H1 (cell line): ENCODE measurements around the gene SMC6. TPM values are rescaled to one million over a fixed set of nuclear protein-coding genes. Genes with fewer than 3 reads are reported as not detected.

Source experiments
- CTCF ChIA-PET: fragments of 300-600 bp; sonication (Branson Sonifier 250); formaldehyde crosslinking; loops from one replicate; lab custom pipeline; 2021; ENCODE audit not compliant: partially characterized antibody; lab: Charles Lee
- POLR2A ChIA-PET: fragments of 300-600 bp; sonication (Branson Sonifier 250); formaldehyde crosslinking; loops from one replicate; lab custom pipeline; 2021; ENCODE audit warnings: inconsistent platforms; ENCODE audit not compliant: partially characterized antibody; lab: Charles Lee
- DNase-seq, 2 experiments: peaks; one replicate each; pipeline versions ENCODE4 v3.0.0 to v3.0.0-alpha.2; 2010 to 2022; ENCODE audit warnings: low spot score in 2 of 2, low read depth in 1 of 2, mixed read lengths in 1 of 2
- FAIRE-seq: peaks from 2 replicates; lab custom pipeline; 2011; peaks lifted over from hg19 to GRCh38; lab: Jason Lieb, UNC
- H2AFZ ChIP-seq: 2 replicates; pipeline ENCODE4 v1.8.1; 2012; ENCODE audit warnings: low read length, inconsistent platforms
- H2AK5ac ChIP-seq: 2 replicates; pipeline ENCODE4 v1.6.1; 2013; ENCODE audit warnings: low read depth, low read length
- H2BK120ac ChIP-seq: replicated peaks from 2 replicates; pipeline ENCODE3; 2013; ENCODE audit warnings: low read depth, low read length, inconsistent platforms
- H2BK12ac ChIP-seq: 2 replicates; pipeline ENCODE4 v1.6.1; 2013; ENCODE audit warnings: low read depth, low read length
- H2BK15ac ChIP-seq: 2 replicates; pipeline ENCODE4 v1.6.1; 2013; ENCODE audit warnings: low read length
- H2BK20ac ChIP-seq: 2 replicates; pipeline ENCODE4 v1.6.1; 2013; ENCODE audit warnings: low read length
- H2BK5ac ChIP-seq: 2 replicates; pipeline ENCODE4 v1.6.1; 2013; ENCODE audit warnings: low read depth, low read length
- H3K14ac ChIP-seq: 2 replicates; pipeline ENCODE4 v1.6.1; 2013; ENCODE audit warnings: inconsistent platforms; ENCODE audit not compliant: insufficient read length
- H3K18ac ChIP-seq: 2 replicates; pipeline ENCODE4 v1.6.1; 2013; ENCODE audit warnings: low read length; ENCODE audit errors: extremely low read depth
- H3K23ac ChIP-seq: 2 replicates; pipeline ENCODE4 v1.6.1; 2013; ENCODE audit warnings: inconsistent platforms; ENCODE audit not compliant: insufficient read length
- H3K23me2 ChIP-seq: 2 replicates; pipeline ENCODE4 v1.6.1; 2013; ENCODE audit warnings: low read depth, low read length
- H3K27ac ChIP-seq: 2 replicates; pipeline ENCODE4 v1.6.1; 2011; ENCODE audit warnings: low read depth, low read length, inconsistent platforms
- H3K27me3 ChIP-seq, 4 experiments: replicated peaks in 1 of 4; 1 replicate in 1 of 4; 2 replicates in 3 of 4; pipeline versions ENCODE4 v1.6.1 to v1.8.1; 2011 to 2013; ENCODE audit warnings: low read length in 3 of 4, mild to moderate bottlenecking in 3 of 4, inconsistent platforms in 2 of 4, mixed read lengths in 2 of 4, moderate library complexity in 1 of 4; ENCODE audit not compliant: control insufficient read depth in 3 of 4, insufficient read depth in 3 of 4; ENCODE audit errors: extremely low read depth in 1 of 4
- H3K36me3 ChIP-seq, 4 experiments: 2 replicates each; pipeline versions ENCODE4 v1.6.1 to v1.8.1; 2011 to 2013; ENCODE audit warnings: mild to moderate bottlenecking in 4 of 4, low read length in 3 of 4, moderate library complexity in 2 of 4, control low read depth in 1 of 4, inconsistent platforms in 1 of 4; ENCODE audit not compliant: insufficient read depth in 4 of 4, control insufficient read depth in 2 of 4
- H3K4ac ChIP-seq: replicated peaks from 2 replicates; pipeline ENCODE3; 2013; ENCODE audit warnings: low read length, low read depth, mixed read lengths, inconsistent platforms; ENCODE audit not compliant: insufficient read length
- H3K4me1 ChIP-seq, 4 experiments: replicated peaks in 1 of 4; 1 replicate in 1 of 4; 2 replicates in 3 of 4; pipeline versions ENCODE4 v1.6.1 to v1.8.1; 2011 to 2013; ENCODE audit warnings: low read length in 3 of 4, inconsistent platforms in 2 of 4, mixed read lengths in 1 of 4; ENCODE audit not compliant: insufficient read depth in 4 of 4, control insufficient read depth in 3 of 4
- H3K4me2 ChIP-seq, 2 experiments: 2 replicates each; pipeline versions ENCODE4 v1.6.1 to v1.8.1; 2011 to 2013; ENCODE audit warnings: low read depth in 2 of 2, low read length in 2 of 2, control low read depth in 1 of 2, inconsistent platforms in 1 of 2, mild to moderate bottlenecking in 1 of 2; ENCODE audit not compliant: insufficient read depth in 1 of 2
- H3K4me3 ChIP-seq, 4 experiments: fragments of 200-600, 300-600 bp in 1 of 4; sonication (generic), shearing (Covaris generic), sonication (Bioruptor Twin) in 1 of 4; 2 replicates each; pipeline versions ENCODE4 v1.5.1 to v1.8.1; 2011 to 2016; ENCODE audit warnings: low read length in 4 of 4, low read depth in 3 of 4, control low read depth in 2 of 4, inconsistent platforms in 2 of 4, mild to moderate bottlenecking in 2 of 4, mixed read lengths in 1 of 4, moderate library complexity in 1 of 4; ENCODE audit not compliant: insufficient read depth in 2 of 4; ENCODE audit errors: extremely low read depth in 1 of 4
- H3K56ac ChIP-seq: replicated peaks from 2 replicates; pipeline ENCODE3; 2013; ENCODE audit warnings: low read depth, mild to moderate bottlenecking, mixed read lengths, low read length, inconsistent platforms; ENCODE audit not compliant: insufficient read length
- H3K79me1 ChIP-seq: 2 replicates; pipeline ENCODE4 v1.6.1; 2013; ENCODE audit warnings: low read depth, low read length, control low read depth
- H3K79me2 ChIP-seq, 2 experiments: 2 replicates each; pipeline versions ENCODE4 v1.6.1 to v1.8.1; 2012 to 2013; ENCODE audit warnings: low read length in 2 of 2, mild to moderate bottlenecking in 2 of 2, inconsistent platforms in 1 of 2; ENCODE audit not compliant: insufficient read depth in 2 of 2, control insufficient read depth in 1 of 2
- H3K9ac ChIP-seq, 4 experiments: replicated peaks in 1 of 4; 1 replicate in 1 of 4; 2 replicates in 3 of 4; pipeline versions ENCODE4 v1.6.1 to v1.8.1; 2011 to 2013; ENCODE audit warnings: low read depth in 3 of 4, low read length in 3 of 4, control low read depth in 2 of 4, mild to moderate bottlenecking in 2 of 4, moderate library complexity in 2 of 4, inconsistent platforms in 1 of 4; ENCODE audit errors: extremely low read depth in 1 of 4
- H3K9me3 ChIP-seq, 2 experiments: 2 replicates each; pipeline versions ENCODE4 v1.6.1 to v1.8.1; 2012 to 2013; ENCODE audit warnings: mild to moderate bottlenecking in 2 of 2, moderate library complexity in 2 of 2, control low read depth in 1 of 2, inconsistent platforms in 1 of 2, low read depth in 1 of 2, low read length in 1 of 2, mixed read lengths in 1 of 2; ENCODE audit not compliant: insufficient read depth in 2 of 2
- H4K20me1 ChIP-seq, 2 experiments: replicated peaks in 1 of 2; 2 replicates each; pipeline versions ENCODE3 to v1.8.1; 2011 to 2013; ENCODE audit warnings: inconsistent platforms in 2 of 2, low read length in 2 of 2, mild to moderate bottlenecking in 1 of 2; ENCODE audit not compliant: insufficient read depth in 2 of 2, control insufficient read depth in 1 of 2
- H4K5ac ChIP-seq: 2 replicates; pipeline ENCODE4 v1.6.1; 2013; ENCODE audit warnings: low read length, low read depth, mixed read lengths, inconsistent platforms; ENCODE audit not compliant: insufficient read length
- H4K8ac ChIP-seq: 2 replicates; pipeline ENCODE4 v1.8.0; 2013; ENCODE audit warnings: mild to moderate bottlenecking, moderate library complexity, low read length, inconsistent platforms; ENCODE audit not compliant: insufficient read depth; ENCODE audit errors: extremely low read depth
- H4K91ac ChIP-seq: replicated peaks from 2 replicates; pipeline ENCODE3; 2013; ENCODE audit warnings: low read length, mixed read lengths, inconsistent platforms; ENCODE audit not compliant: insufficient read length
- ASH2L ChIP-seq: fragments of 200-600, 300-600 bp; sonication (generic); IDR thresholded peaks from one replicate; pipeline ENCODE4 v1.7.1; 2017; ENCODE audit warnings: low read length
- BACH1 ChIP-seq: IDR thresholded peaks from 2 replicates; pipeline ENCODE4 v1.6.1; 2012; ENCODE audit warnings: low read length, improper control_type of control experiment
- HDAC2 ChIP-seq, 2 experiments: fragments of 300-600 bp in 1 of 2; sonication (generic) in 1 of 2; IDR thresholded peaks; 2 replicates each; pipeline ENCODE4 v1.6.1; 2011 to 2012; ENCODE audit warnings: low read depth in 2 of 2, low read length in 2 of 2, mild to moderate bottlenecking in 2 of 2, moderate library complexity in 2 of 2, borderline replicate concordance in 1 of 2, inconsistent platforms in 1 of 2
- NRF1 ChIP-seq: IDR thresholded peaks from 2 replicates; pipeline ENCODE4 v1.6.1; 2011; ENCODE audit warnings: mild to moderate bottlenecking, low read depth, low read length, improper control_type of control experiment
- WGBS, 2 experiments: shearing (Covaris generic) in 1 of 2; methylation state at CpG; one replicate each; pipeline versions ENCODE4 v1.1.6 to v1.1.7; 2013 to 2015; ENCODE audit warnings: low lambda C conversion rate in 2 of 2, mixed read lengths in 2 of 2, inconsistent platforms in 1 of 2, low coverage in 1 of 2, missing lambda C conversion rate in 1 of 2; ENCODE audit not compliant: insufficient replicate concordance in 2 of 2, insufficient coverage in 1 of 2, insufficient read length in 1 of 2; ENCODE audit errors: extremely low coverage in 1 of 2, missing lambda C conversion rate in 1 of 2; 5-methylcytosine and 5-hydroxymethylcytosine counted together
- polyA plus RNA-seq, 7 experiments: library from polyadenylated mRNA; depleted of rRNA in 3 of 7; stranded (reverse) in 5 of 7; unstranded in 2 of 7; fragments of >200 nt in 5 of 7; fragments of 200-250 nt in 2 of 7; gene quantifications; 1 replicate in 5 of 7; 2 replicates in 1 of 7; 4 replicates in 1 of 7; pipeline versions ENCODE4 v1.2.1 to v1.2.3, GENCODE V29; 2011 to 2013; ENCODE audit warnings: missing spikeins in 2 of 7, mixed read lengths in 2 of 7
- total RNA-seq: library from RNA; stranded (reverse); fragmentation: NEBNext Ultra II Directional; extraction: Animal tissue kit (Norgen Biotek cat#: 25700); gene quantifications from 2 replicates; pipeline ENCODE4 v1.2.1, GENCODE V29; 2021

SMC6 gene
- total and polyA plus RNA-seq, 2 of the 8 experiments (the other 6 are each of a cell fraction or from before 2014, with no cell fraction given) = 9.7 to 49.5 TPM

GRCh38 chr2:17683981-17684380 is 69.6 kb downstream of the SMC6 start:
- Histone ChIP-seq H3K27ac (no peak overlapping the region), H2AK5ac (no peak overlapping the region), H4K8ac (no peak overlapping the region), H4K5ac (no peak overlapping the region), H3K9ac (no peak overlapping the region), H3K27me3 (no peaks in the 10 kb centered on the region), H3K4ac (no peak overlapping the region), H3K4me2 (no peak overlapping the region), H4K91ac (no peak overlapping the region), H2AFZ (no peak overlapping the region), H3K4me3 (no peak overlapping the region), H3K79me2 (no peaks in the 10 kb centered on the region), H3K79me1 (no peaks in the 10 kb centered on the region), H2BK5ac (no peak overlapping the region), H2BK12ac (no peak overlapping the region), H2BK15ac (no peak overlapping the region), H3K36me3 (peaks cover 0 to 56% (median 20%) of the 10 kb centered on the region in 4 experiments; a peak in 7 of 8 replicates), H2BK20ac (no peak overlapping the region), H3K14ac (no peak overlapping the region), H3K23me2 (no peaks in the 10 kb centered on the region), H3K23ac (no peak overlapping the region), H3K9me3 (no peaks in the 10 kb centered on the region), H3K4me1 (no peaks in the 10 kb centered on the region), H3K18ac (no peak overlapping the region), H3K56ac (no peak overlapping the region), H2BK120ac (no peak overlapping the region), H4K20me1 (peaks cover 0 to 2% of the 10 kb centered on the region in 2 experiments)
- CTCF ChIA-PET = interaction anchor here (1.2 to 2.4 kb wide), 2 partner anchors 12 to 36 kb away, joined by 3 to 12 read pairs; no protein-coding TSS in a partner anchor
- DNase-seq (no peak), FAIRE-seq (no peak)
- no peak for TF ChIP-seq NRF1
- TF ChIP-seq HDAC2 (IDR thresholded peaks at IDR 0.05; ENCODE audit: borderline replicate concordance in 1 of 2, low read depth in 2 of 2, low read length in 2 of 2) = no peak
- TF ChIP-seq BACH1 = no peak
- no peak for TF ChIP-seq ASH2L
- WGBS, 2 experiments = 91% methylated on average over 2 of the region's 2 CpGs; no CpG with 5 or more reads in 1 of the 2 experiments
- POLR2A ChIA-PET = no interaction called here
